ENCODE data around the gene TTC6. TPM values are rescaled to one million over a fixed set of nuclear protein-coding genes. Genes with fewer than 3 reads are reported as not detected.

TTC6 gene
- total RNA-seq, 1 experiment from 2014 or later, result 0.90 TPM

GRCh38 chr14:37590428-37591139 is 4.8 kb upstream of the TTC6 start:
- no peak for DNase-seq
- H3K4me3 ChIP-seq (ENCODE audit: insufficient read depth, low read depth, low read length), result no peak overlapping the region
- peaks cover 96% of the 10 kb centered on the region for H3K27me3 ChIP-seq (ENCODE audit: control insufficient read depth, insufficient read depth, low read length)
- no peaks in the 10 kb centered on the region for H3K36me3 ChIP-seq (replicated peaks; ENCODE audit: control insufficient read depth, insufficient read depth, low read length)

- peak overlapping the region; percentile 4 for H3K4me3 ChIP-seq (ENCODE audit: insufficient read depth, low read depth, low read length)
These were observed 4.0 kb upstream of the TTC6 start for GRCh38 chr14:37591311-37591940.

GRCh38 chr14:37591941-37592481 is 3.4 kb upstream of the TTC6 start:
- Histone ChIP-seq H3K36me3 (replicated peaks; ENCODE audit: control insufficient read depth, insufficient read depth, low read length) (no peaks in the 10 kb centered on the region), H3K27me3 (ENCODE audit: control insufficient read depth, insufficient read depth, low read length) (peaks cover 96% of the 10 kb centered on the region), H3K4me3 (ENCODE audit: insufficient read depth, low read depth, low read length) (peak overlapping the region; percentile 4)
- DNase-seq, result peak; percentile 64

More at GRCh38 chr14:37591311-37591940, 4.0 kb upstream of the TTC6 start:
- DNase-seq, result peak; percentile 95
- no peaks in the 10 kb centered on the region for H3K36me3 ChIP-seq (replicated peaks; ENCODE audit: control insufficient read depth, insufficient read depth, low read length)
- H3K27me3 ChIP-seq (ENCODE audit: control insufficient read depth, insufficient read depth, low read length), result peaks cover 96% of the 10 kb centered on the region

GRCh38 chr14:37592482-37593408 is 2.7 kb upstream of the TTC6 start:
- Histone ChIP-seq H3K36me3 (replicated peaks; ENCODE audit: control insufficient read depth, insufficient read depth, low read length) (no peaks in the 10 kb centered on the region), H3K27me3 (ENCODE audit: control insufficient read depth, insufficient read depth, low read length) (peaks cover 97% of the 10 kb centered on the region), H3K4me3 (ENCODE audit: insufficient read depth, low read depth, low read length) (peak overlapping the region; percentile 4)
- peak; percentile 74 for DNase-seq

GRCh38 chr14:37593511-37594237 is 1.8 kb upstream of the TTC6 start:
- DNase-seq, result no peak
- Histone ChIP-seq H3K4me3 (ENCODE audit: insufficient read depth, low read depth, low read length) (peak overlapping the region; percentile 6; the same call in 1 of the 2 replicates), H3K36me3 (replicated peaks; ENCODE audit: control insufficient read depth, insufficient read depth, low read length) (no peaks in the 10 kb centered on the region), H3K27me3 (ENCODE audit: control insufficient read depth, insufficient read depth, low read length) (peaks cover 97% of the 10 kb centered on the region)

- Histone ChIP-seq H3K27me3 (ENCODE audit: control insufficient read depth, insufficient read depth, low read length) (peaks cover 97% of the 10 kb centered on the region), H3K36me3 (replicated peaks; ENCODE audit: control insufficient read depth, insufficient read depth, low read length) (no peaks in the 10 kb centered on the region), H3K4me3 (ENCODE audit: insufficient read depth, low read depth, low read length) (peak overlapping the region; percentile 32)
- DNase-seq, result peak; percentile 86
These were observed 1.0 kb upstream of the TTC6 start for GRCh38 chr14:37594238-37594970.

- peak overlapping the region; percentile 37 for H3K4me3 ChIP-seq (ENCODE audit: insufficient read depth, low read depth, low read length)
These were observed 586 bp downstream of the TTC6 start for GRCh38 chr14:37595809-37596621.

GRCh38 chr14:37596790-37597472 is 1.5 kb downstream of the TTC6 start:
- Histone ChIP-seq H3K27me3 (ENCODE audit: control insufficient read depth, insufficient read depth, low read length) (peaks cover 97% of the 10 kb centered on the region), H3K4me3 (ENCODE audit: insufficient read depth, low read depth, low read length) (no peak overlapping the region), H3K36me3 (replicated peaks; ENCODE audit: control insufficient read depth, insufficient read depth, low read length) (no peaks in the 10 kb centered on the region)
- DNase-seq, result no peak

More at GRCh38 chr14:37595809-37596621, 586 bp downstream of the TTC6 start:
- DNase-seq, result peak; percentile 90
- H3K36me3 ChIP-seq (replicated peaks; ENCODE audit: control insufficient read depth, insufficient read depth, low read length), result no peaks in the 10 kb centered on the region
- peaks cover 97% of the 10 kb centered on the region for H3K27me3 ChIP-seq (ENCODE audit: control insufficient read depth, insufficient read depth, low read length)

GRCh38 chr14:37597538-37597913 is 2.1 kb downstream of the TTC6 start:
- H3K36me3 ChIP-seq (replicated peaks; ENCODE audit: control insufficient read depth, insufficient read depth, low read length), result no peaks in the 10 kb centered on the region
- peaks cover 97% of the 10 kb centered on the region for H3K27me3 ChIP-seq (ENCODE audit: control insufficient read depth, insufficient read depth, low read length)
- peak; percentile 88 for DNase-seq
- H3K4me3 ChIP-seq (ENCODE audit: insufficient read depth, low read depth, low read length), result no peak overlapping the region

- peak; percentile 80 for DNase-seq
- Histone ChIP-seq H3K4me3 (ENCODE audit: insufficient read depth, low read depth, low read length) (peak overlapping the region; percentile 35), H3K36me3 (replicated peaks; ENCODE audit: control insufficient read depth, insufficient read depth, low read length) (no peaks in the 10 kb centered on the region), H3K27me3 (ENCODE audit: control insufficient read depth, insufficient read depth, low read length) (peaks cover 97% of the 10 kb centered on the region)
These were observed 2.7 kb downstream of the TTC6 start for GRCh38 chr14:37597914-37598746.

GRCh38 chr14:37598747-37599506 is 3.5 kb downstream of the TTC6 start:
- Histone ChIP-seq H3K36me3 (replicated peaks; ENCODE audit: control insufficient read depth, insufficient read depth, low read length) (no peaks in the 10 kb centered on the region), H3K27me3 (ENCODE audit: control insufficient read depth, insufficient read depth, low read length) (peaks cover 97% of the 10 kb centered on the region), H3K4me3 (ENCODE audit: insufficient read depth, low read depth, low read length) (peak overlapping the region; percentile 41)
- DNase-seq, result peak; percentile 81
